ENCODE results near the gene LRRC41. TPM values are rescaled to one million over a fixed set of nuclear protein-coding genes. Genes with fewer than 3 reads are reported as not detected.
A peak's percentile ranks its signal among the peaks of the same experiment; 100 is the strongest.
"Not testable (repeated sequence)": the region's sequence is repeated elsewhere in the genome, so short reads cannot be mapped to it uniquely, and the experiment has no call there.

The LRRC41 gene
- 10 to 100 TPM; 52.6 to 61.8 (median 56.1) TPM for polyA plus RNA-seq (ENCODE audit: insufficient read length in 10 of 10)
- long read RNA-seq, donor 1, full-length matches to known transcripts = 11 of 649 reads
- long read RNA-seq, donor 1, partial matches to known transcripts = 569 of 649 reads
- long read RNA-seq, donor 1, other reads (novel, unspliced or antisense) = 69 of 649 reads
- long read RNA-seq, donor 2, full-length matches to known transcripts = 6 of 18 reads
- long read RNA-seq, donor 2, partial matches to known transcripts = 12 of 18 reads
- long read RNA-seq, donor 2, other reads (novel, unspliced or antisense) = 0 of 18 reads
- long read RNA-seq, donor 3 = 0 reads
- long read RNA-seq, donor 4, full-length matches to known transcripts = 4 of 13 reads
- long read RNA-seq, donor 4, partial matches to known transcripts = 9 of 13 reads
- long read RNA-seq, donor 4, other reads (novel, unspliced or antisense) = 0 of 13 reads
- long read RNA-seq, donor 5, full-length matches to known transcripts = 9 of 36 reads
- long read RNA-seq, donor 5, partial matches to known transcripts = 27 of 36 reads
- long read RNA-seq, donor 5, other reads (novel, unspliced or antisense) = 0 of 36 reads
- long read RNA-seq, donor 6, full-length matches to known transcripts = 17 of 1,123 reads
- long read RNA-seq, donor 6, partial matches to known transcripts = 257 of 1,123 reads
- long read RNA-seq, donor 6, other reads (novel, unspliced or antisense) = 849 of 1,123 reads
- long read RNA-seq, donor 7, full-length matches to known transcripts = 4 of 14 reads
- long read RNA-seq, donor 7, partial matches to known transcripts = 10 of 14 reads
- long read RNA-seq, donor 7, other reads (novel, unspliced or antisense) = 0 of 14 reads
- long read RNA-seq, donor 8, full-length matches to known transcripts = 1 of 10 reads
- long read RNA-seq, donor 8, partial matches to known transcripts = 9 of 10 reads
- long read RNA-seq, donor 8, other reads (novel, unspliced or antisense) = 0 of 10 reads
- long read RNA-seq, donor 9, full-length matches to known transcripts = 1 of 1 reads
- long read RNA-seq, donor 9, partial matches to known transcripts = 0 of 1 reads
- long read RNA-seq, donor 9, other reads (novel, unspliced or antisense) = 0 of 1 reads

- peak; percentile 96 to 98 (median 96) for DNase-seq
Observed at GRCh38 chr1:46303038-46303871, at the start of gene LRRC41, which contains the start of gene UQCRH. TSS of gene LRRC41 (minus strand) at chr1:46303616. CDS start at chr1:46303322, 294 bp downstream. TSS of gene UQCRH (plus strand) at chr1:46303698. CDS start at chr1:46303767, 69 bp downstream.

- DNase-seq = no peak
Observed at GRCh38 chr1:46352363-46352762, 48.9 kb upstream of the LRRC41 start.

GRCh38 chr1:46345281-46345680, 41.9 kb upstream of the LRRC41 start:
- no peak for DNase-seq

- no peak for DNase-seq
Observed at GRCh38 chr1:46344481-46344880, 41.1 kb upstream of the LRRC41 start.

DNA sequence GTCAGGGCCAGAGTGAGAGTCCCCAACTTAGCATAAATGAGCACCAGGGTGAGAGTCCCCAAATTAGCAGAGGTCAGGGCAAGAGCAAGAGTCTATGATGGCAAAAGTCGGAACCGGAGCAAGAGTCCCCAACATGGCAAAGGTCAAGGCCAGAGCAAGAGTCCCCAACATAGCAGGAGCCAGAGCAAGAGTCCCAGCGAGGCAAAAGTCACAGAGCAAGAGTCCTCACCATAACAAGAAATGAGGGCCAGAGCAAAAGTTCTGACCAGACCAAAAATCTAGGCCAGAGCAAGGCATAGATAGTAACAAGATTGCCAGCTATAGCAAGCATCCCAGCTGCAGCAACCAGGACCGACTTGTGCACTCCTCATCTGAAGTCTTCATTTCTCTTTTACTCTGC, 40.3 kb upstream of the LRRC41 start:
- DNase-seq = no peak

DNA sequence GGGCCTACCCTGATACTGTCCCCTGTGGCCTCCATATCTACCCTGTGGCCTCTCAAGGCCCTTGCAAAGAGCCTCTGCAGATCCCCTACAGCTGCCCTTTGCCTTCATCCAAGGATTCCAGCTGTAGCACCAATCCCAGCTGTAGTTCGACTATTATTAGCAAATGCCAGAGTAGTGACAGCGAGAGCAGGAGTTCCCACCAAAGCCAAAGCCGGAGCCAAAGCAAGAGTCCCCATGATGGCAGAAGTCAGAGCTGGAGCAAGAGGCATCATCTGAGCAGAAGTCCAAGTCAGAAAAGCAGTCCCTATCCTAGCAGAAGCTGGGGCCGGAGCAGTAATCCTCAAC, 39.9 kb upstream of the LRRC41 start:
- no peak for DNase-seq

- no peak for DNase-seq
Observed at GRCh38 chr1:46342677-46343350, 39.4 kb upstream of the LRRC41 start.

DNA sequence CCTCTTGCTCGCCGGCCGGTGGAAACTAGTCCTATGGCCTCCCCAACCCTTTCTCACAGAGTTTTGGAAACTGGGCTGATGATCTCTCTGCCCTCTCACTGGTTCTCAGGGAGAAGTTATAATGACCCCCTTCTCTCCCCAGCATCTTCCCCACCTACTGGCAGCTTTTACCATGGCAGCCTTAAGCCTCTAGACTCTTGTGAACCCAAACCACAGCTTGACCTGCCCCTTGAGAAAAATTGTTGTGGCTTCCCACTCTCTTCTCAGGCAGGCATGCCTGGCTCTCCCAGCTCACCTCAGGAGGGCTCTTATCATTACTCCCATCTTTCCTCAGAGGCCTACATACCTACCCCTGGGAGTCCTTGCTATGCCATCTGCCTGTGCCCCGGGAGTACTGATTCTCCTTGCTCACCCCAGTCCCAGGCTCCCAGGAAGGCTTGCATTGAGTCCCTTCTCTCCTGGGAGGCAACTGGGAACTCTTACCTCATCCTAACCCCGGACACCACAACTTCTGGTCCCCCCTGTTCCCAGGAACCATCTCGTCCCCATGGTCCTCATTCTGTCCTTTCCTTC, 38.8 kb upstream of the LRRC41 start:
- DNase-seq = peak in 1 of 3 donors; percentile 8

GRCh38 chr1:46341222-46342083, 38.0 kb upstream of the LRRC41 start:
- DNase-seq = peak in 1 of 3 donors; percentile 15

DNA sequence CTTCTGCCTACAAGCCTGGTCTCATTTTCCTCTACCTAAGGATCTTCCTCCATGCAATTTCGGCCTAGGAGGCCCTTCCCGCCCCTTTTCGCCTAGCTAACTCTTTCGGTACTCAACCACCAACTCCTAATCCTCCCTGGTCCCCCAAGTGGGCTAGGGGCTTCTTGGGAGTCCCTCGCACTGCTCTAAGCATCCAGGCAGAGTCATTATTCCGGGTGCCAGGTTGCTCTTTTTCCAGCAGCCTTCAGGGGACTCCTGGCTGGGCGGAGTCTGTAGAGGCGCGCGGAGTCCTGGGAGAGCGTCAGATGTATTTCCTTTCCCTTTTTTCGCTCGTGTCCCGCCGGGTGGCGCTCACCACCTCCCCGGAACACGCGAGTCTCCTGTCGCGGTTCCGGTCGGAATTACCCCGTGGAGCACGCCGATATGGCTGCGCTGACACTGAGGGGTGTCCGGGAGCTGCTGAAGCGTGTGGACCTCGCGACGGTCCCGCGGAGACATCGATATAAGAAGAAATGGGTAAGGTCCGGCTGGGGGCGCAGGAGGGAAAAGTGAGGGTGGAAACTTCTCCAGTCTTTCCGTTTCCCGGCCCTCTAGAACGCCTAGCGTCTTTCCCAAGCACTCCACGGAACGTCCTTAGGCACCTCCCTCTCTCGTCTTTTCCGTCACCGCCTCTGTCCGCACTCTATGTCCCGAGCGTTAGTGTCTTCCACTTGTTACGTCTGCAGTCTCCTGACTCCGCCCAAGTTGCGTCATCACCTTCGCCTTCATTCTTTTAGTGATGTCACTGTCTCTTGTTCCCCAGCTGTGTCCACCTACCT, 37.2 kb upstream of the LRRC41 start, which contains the start of gene NSUN4:
NSUN4 (plus strand) TSS at position 404 of the 818 bp plus-strand sequence; CDS start at position 424, 20 bp downstream.
- DNase-seq = peak; percentile 93 to 98 (median 96)

DNA sequence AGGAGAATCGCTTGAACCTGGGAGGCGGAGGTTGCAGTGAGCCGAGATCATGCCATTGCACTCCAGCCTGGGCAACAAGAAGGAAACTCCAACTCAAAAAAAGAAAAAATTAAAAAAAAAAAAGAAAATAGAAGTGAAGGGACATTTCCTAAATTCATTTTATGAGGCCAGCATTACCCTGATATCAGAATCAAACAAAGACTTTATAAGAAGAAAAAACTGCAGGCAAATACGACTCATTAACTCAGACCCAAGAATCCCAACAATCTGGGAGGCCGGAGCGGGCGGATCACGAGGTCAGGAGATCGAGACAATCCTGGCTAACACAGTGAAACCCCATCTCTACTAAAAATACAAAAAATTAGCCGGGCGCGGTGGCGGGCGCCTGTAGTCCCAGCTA, 34.0 kb upstream of the LRRC41 start:
- DNase-seq = not testable (repeated sequence)

DNA sequence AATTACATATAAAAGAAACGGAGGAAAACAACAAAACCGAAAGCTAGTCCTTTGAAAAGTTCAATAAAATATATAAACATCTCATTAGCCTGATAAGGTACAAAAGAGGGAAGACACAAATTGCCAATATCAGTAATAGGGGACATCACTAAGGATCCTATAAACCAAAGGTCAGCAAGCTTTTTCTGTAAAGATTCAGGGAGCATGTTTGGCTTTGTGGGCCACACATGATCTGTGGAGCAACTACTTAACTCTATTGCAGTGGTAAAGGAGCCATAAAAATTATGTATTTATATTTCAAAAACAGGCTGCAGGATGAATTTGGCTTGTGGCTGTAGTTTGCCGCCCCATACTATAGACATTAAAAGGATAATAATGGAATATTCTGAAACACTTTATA, 31.7 kb upstream of the LRRC41 start:
- no peak for DNase-seq

GRCh38 chr1:46334030-46334384, 30.6 kb upstream of the LRRC41 start:
- DNase-seq = no peak

- DNase-seq = no peak
Observed at GRCh38 chr1:46333300-46334029, 30.0 kb upstream of the LRRC41 start.

DNA sequence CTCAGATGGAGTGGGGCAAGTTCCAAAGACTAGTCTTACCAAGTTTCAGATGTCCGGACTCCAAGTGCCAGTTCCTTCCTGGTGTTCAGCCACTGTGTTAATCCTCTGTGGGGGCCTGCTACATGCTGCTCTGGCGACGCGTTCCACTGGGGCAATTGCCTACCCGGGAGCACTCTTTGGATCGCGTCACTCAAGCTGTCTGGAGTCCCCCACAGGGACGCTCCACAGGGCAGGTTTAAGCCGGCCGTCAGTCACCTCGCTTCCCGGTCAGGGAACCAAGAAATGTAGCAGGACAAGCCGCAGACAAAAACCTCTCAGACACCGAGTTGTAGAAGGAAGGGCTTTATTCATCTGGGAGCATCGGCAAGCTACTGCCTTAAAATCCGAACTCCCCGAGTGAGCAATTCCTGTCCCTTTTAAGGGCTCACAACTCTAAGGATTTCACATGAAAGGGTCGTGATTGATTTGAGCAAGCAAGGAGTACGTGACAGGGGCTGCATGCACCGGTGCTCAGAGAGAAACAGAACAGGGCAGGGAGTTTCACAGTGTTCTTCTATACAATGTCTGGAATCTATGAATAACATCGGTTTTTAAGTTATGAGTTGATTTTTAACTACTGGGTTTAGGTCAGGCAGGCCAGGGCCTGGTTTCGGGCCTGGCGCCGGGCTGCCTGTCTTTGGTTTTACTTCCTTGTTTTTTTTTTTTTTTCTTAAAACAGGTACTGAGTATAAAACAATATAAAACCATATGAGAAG, 28.5 kb upstream of the LRRC41 start:
- DNase-seq = not testable (repeated sequence)

DNA sequence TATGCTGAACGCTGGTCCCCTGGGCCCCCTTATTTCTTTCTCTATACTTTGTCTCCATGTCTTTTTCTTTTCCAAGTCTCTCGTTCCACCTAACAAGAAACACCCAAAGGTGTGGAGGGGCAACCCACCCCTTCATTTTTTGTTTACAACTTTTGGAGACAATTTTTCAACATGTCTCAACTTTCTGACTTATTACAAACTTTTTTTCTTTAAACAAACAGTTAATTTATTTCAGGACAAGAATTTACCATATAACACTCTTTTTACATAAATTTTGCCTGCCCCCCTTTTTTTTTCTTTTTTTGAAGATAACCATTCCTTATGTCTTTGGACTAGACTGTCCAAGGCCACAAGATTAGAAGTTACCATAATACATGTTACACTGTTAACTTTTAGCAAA, 27.0 kb upstream of the LRRC41 start:
- DNase-seq = not testable (repeated sequence)

DNA sequence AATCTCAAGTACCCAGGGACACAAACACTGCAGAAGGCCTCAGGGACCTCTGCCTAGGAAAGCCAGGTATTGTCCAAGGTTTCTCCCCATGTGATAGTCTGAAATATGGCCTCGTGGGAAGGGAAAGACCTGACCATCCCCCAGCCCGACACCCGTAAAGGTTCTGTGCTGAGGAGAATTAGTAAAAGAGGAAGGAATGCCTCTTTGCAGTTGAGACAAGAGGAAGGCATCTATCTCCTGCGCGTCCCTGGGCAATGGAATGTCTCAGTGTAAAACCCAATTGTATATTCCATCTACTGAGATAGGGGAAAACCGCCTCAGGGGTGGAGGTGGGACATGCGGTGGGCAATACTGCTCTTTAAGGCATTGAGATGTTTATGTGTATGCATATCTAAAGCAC, 26.4 kb upstream of the LRRC41 start:
- not testable (repeated sequence) for DNase-seq
